Naive thymus-derived CD8-positive, alpha-beta T cell (primary cell): ENCODE data around the gene IQGAP3. TPM values are rescaled to one million over a fixed set of nuclear protein-coding genes. Genes with fewer than 3 reads are reported as not detected.

Source experiments
- ATAC-seq, 2 donors: fragments of 150-1000 bp; cut with Tn5 transposase in 1 of 2; sonication (Bioruptor Pico), chemical (Tn5 transposase) in 1 of 2; 1 replicate in 1 of 2; 2 replicates in 1 of 2; pipeline ENCODE4 v1.10.0; 2021; ENCODE audit warnings: mild to moderate bottlenecking in 2 of 2, moderate library complexity in 2 of 2
- POLR2A ChIA-PET: fragments of 350-600 bp; sonication (Branson Sonifier 250); formaldehyde crosslinking; loops from one replicate; lab custom pipeline; 2021; ENCODE audit warnings: antibody characterized with exemption; lab: Charles Lee
- DNase-seq, 10 donors: peaks; one replicate each; pipeline versions ENCODE4 v3.0.0 to v3.0.0-alpha.2; 2020 to 2022
- H3K27ac Mint-ChIP-seq, 10 donors: one replicate each; pipeline ENCODE4 v1.8.0; 2020 to 2022; ENCODE audit warnings: mild to moderate bottlenecking in 10 of 10, mixed read lengths in 10 of 10, moderate library complexity in 4 of 10, inconsistent platforms in 1 of 10
- H3K27me3 Mint-ChIP-seq, 5 donors: one replicate each; pipeline ENCODE4 v1.8.0; 2021 to 2022; ENCODE audit warnings: mixed read lengths in 5 of 5
- H3K36me3 Mint-ChIP-seq, 3 donors: one replicate each; pipeline ENCODE4 v1.8.0; 2020 to 2022; ENCODE audit warnings: mixed read lengths in 3 of 3, mild to moderate bottlenecking in 2 of 3, inconsistent platforms in 1 of 3
- H3K4me1 Mint-ChIP-seq, 4 donors: one replicate each; pipeline ENCODE4 v1.8.0; 2021 to 2022; ENCODE audit warnings: mixed read lengths in 4 of 4
- H3K4me3 Mint-ChIP-seq, 10 donors: one replicate each; pipeline ENCODE4 v1.8.0; 2020 to 2022; ENCODE audit warnings: mild to moderate bottlenecking in 10 of 10, mixed read lengths in 10 of 10, moderate library complexity in 6 of 10, inconsistent platforms in 1 of 10
- H3K9me3 Mint-ChIP-seq, 9 donors: one replicate each; pipeline ENCODE4 v1.8.0; 2020 to 2022; ENCODE audit warnings: mixed read lengths in 9 of 9, mild to moderate bottlenecking in 3 of 9, inconsistent platforms in 1 of 9, moderate library complexity in 1 of 9
- polyA plus RNA-seq, 3 donors: library from polyadenylated mRNA; unstranded; fragments of 300-500 nt; fragmentation: Illumina TruSeq; gene quantifications; one replicate each; pipeline ENCODE4 v1.2.3, GENCODE V29; 2021
- total RNA-seq, 8 experiments: library from RNA in 2 of 8; stranded (reverse) in 2 of 8; gene quantifications; one replicate each; pipeline ENCODE4 v1.2.3 and lab custom pipeline; 2021 to 2026

Gene IQGAP3
- total and polyA plus RNA-seq, 5 experiments from 2014 or later, result 0.08 TPM; not detected in 4

DNA sequence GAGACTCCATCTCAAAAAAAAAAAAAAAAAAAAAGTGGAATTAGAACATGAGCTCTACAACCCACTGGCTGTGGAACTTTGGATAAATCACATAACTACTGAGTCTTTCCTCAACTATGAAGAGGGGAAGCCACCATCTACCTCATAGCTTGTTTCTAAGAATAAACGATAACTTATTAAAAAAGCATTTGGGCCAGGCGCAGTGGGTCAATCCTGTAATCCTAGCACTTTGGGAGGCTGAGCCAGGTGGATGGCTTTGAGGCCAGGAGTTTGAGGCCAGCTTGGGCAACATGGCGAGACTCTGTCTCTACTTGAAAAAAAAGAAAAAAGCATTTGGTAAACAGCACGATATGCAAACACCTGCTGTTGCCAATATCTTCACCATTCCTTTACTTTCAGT lies 40.0 kb downstream of the IQGAP3 start:
- POLR2A ChIA-PET, result interaction anchor here (1.2 to 1.4 kb wide), 2 partner anchors 12 to 31 kb away, joined by 4 to 7 read pairs; partner anchors contain the start of gene MEF2D
- H3K27me3 Mint-ChIP-seq, result peaks cover 0 to 2% (median 0%) of the 10 kb centered on the region in 5 donors

DNA sequence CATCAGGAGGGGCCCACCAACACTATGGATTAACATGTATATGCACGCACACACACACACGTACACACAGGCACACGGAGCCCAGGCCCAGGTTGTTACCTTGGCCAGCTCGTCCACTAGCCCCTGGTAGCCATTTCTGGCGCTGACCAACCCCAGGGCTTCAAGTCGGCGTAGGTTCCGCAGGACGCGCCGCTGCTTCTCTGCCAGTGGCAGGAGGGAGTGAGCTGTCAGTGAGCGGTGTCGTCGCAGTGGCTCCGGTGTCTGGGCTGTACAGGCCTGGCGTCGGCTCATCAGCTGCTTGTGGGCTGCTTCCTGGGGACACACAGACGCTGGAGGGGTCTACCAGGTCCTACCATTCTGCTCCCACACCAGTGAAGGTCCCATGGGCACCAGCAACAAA lies 42.4 kb downstream of the IQGAP3 start:
- peaks cover 17 to 35% (median 31%) of the 10 kb centered on the region in 4 donors for H3K4me1 Mint-ChIP-seq
- ATAC-seq, result no peak
- H3K27ac Mint-ChIP-seq, result peak overlapping the region in 1 of 10 donors; percentile 68
- POLR2A ChIA-PET, result no interaction called here
- H3K4me3 Mint-ChIP-seq, result no peak overlapping the region
- no peak for DNase-seq
- H3K27me3 Mint-ChIP-seq, result no peaks in the 10 kb centered on the region
- H3K9me3 Mint-ChIP-seq, result no peaks in the 10 kb centered on the region
- H3K36me3 Mint-ChIP-seq, result no peaks in the 10 kb centered on the region

More for the DNA sequence above, 40.0 kb downstream of the IQGAP3 start:
- peaks cover 9 to 18% (median 16%) of the 10 kb centered on the region in 4 donors for H3K4me1 Mint-ChIP-seq
- H3K9me3 Mint-ChIP-seq, result no peaks in the 10 kb centered on the region
- no peaks in the 10 kb centered on the region for H3K36me3 Mint-ChIP-seq
- ATAC-seq (no peak), DNase-seq (no peak)
- peak overlapping the region in 1 of 10 donors; percentile 51 for H3K27ac Mint-ChIP-seq
- H3K4me3 Mint-ChIP-seq, result no peak overlapping the region

DNA sequence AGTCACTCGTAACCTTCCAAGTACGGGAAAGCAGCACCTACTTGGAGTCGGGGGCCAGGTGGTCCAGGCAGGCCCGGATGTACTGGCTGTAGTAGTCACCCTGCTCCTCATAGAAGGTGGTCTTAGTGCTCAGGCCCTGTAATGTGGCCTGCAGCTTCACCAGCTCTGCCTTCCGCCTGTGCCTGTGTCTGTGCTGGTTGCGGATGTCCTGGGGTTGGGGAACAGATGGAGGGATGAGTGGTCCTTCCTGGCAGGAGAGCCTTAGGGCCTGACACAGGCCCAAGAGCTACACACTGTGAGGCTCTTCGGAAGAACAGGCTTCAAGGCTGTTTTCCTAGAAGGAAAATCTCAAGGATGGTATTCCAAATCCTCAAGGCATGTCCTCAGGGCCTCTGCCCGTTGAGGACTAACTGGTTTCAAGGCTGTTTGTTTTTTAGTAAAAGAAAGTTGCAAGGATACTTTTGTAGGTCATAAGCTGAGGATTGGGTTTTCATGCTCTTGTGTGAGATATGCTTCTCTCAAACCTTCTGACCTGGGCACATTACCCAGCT lies 43.4 kb downstream of the IQGAP3 start:
- DNase-seq (no peak), ATAC-seq (no peak)
- Mint-ChIP-seq H3K4me1 (peaks cover 27 to 45% (median 42%) of the 10 kb centered on the region in 4 donors), H3K4me3 (peak overlapping the region in 2 of 10 donors; percentile 18 to 40), H3K27me3 (no peaks in the 10 kb centered on the region), H3K27ac (peak overlapping the region in 3 of 10 donors; percentile 20 to 82 (median 43)), H3K9me3 (no peaks in the 10 kb centered on the region), H3K36me3 (no peaks in the 10 kb centered on the region)
- POLR2A ChIA-PET, result interaction anchor here (0.7 to 2.8 kb wide), 3 partner anchors 27 to 53 kb away, joined by 3 to 22 read pairs (median 3); partner anchors contain the start of gene MEF2D

DNA sequence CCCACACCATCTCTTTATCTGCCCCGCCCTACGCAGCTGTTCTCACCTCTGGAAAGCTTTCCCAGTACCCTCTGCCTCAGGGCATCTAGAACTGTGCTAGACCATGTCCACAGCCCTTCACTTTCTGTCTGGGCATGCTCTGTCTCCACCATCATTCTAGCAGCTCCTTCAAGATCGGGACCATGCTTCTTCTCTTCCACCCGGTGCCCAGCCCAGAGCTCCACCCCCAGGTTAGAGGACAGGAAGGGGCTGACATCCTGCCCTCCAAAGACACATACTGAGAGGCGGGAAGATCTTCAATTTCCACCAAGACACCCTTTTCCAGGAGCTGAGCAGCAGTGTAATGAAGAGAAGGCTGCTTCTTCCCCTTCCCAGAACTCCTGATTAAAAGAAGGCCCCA lies 44.1 kb downstream of the IQGAP3 start:
- Mint-ChIP-seq H3K27ac (peak overlapping the region in 9 of 10 donors; percentile 20 to 86 (median 40)), H3K9me3 (no peaks in the 10 kb centered on the region), H3K4me3 (peak overlapping the region in 9 of 10 donors; percentile 9 to 75 (median 51)), H3K4me1 (peaks cover 29 to 48% (median 46%) of the 10 kb centered on the region in 4 donors), H3K36me3 (no peaks in the 10 kb centered on the region), H3K27me3 (no peaks in the 10 kb centered on the region)
- POLR2A ChIA-PET, result interaction anchor here (0.5 to 2.8 kb wide), 7 partner anchors 21 to 459 kb away, joined by 3 to 22 read pairs (median 4); partner anchors contain the start of gene MEF2D
- peak in 2 of 10 donors; percentile 23 to 26 for DNase-seq
- peak; percentile 47 to 50 for ATAC-seq

DNA sequence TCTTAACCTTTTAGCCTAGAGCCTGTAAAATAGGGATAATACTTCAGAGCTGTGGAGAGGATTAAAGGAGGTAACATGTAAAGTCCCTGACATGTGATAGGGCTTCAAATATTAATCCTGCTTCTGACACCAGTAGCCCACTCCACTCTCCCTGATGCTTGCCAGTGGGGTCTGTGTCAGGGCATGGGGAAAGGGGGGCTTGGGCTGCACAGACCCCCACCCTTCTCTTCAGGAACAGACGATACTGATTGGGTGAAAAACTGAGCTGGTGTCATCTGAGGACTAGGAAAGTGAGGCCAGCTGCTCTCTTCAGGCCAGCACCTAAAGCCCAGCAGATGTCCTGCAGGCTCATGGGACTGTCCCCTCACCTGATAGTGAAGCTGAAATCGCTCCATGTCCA lies 44.8 kb downstream of the IQGAP3 start:
- ATAC-seq (no peak), DNase-seq (no peak)
- H3K4me3 Mint-ChIP-seq, result peak overlapping the region in 1 of 10 donors; percentile 9
- peak overlapping the region in 1 of 10 donors; percentile 38 for H3K27ac Mint-ChIP-seq
- no peaks in the 10 kb centered on the region for H3K27me3 Mint-ChIP-seq
- peaks cover 29 to 48% (median 46%) of the 10 kb centered on the region in 4 donors for H3K4me1 Mint-ChIP-seq
- no peaks in the 10 kb centered on the region for H3K36me3 Mint-ChIP-seq
- no peaks in the 10 kb centered on the region for H3K9me3 Mint-ChIP-seq
- POLR2A ChIA-PET, result interaction anchor here (0.5 to 2.8 kb wide), 6 partner anchors 21 to 459 kb away, joined by 3 to 22 read pairs (median 4); partner anchors contain the start of gene MEF2D

DNA sequence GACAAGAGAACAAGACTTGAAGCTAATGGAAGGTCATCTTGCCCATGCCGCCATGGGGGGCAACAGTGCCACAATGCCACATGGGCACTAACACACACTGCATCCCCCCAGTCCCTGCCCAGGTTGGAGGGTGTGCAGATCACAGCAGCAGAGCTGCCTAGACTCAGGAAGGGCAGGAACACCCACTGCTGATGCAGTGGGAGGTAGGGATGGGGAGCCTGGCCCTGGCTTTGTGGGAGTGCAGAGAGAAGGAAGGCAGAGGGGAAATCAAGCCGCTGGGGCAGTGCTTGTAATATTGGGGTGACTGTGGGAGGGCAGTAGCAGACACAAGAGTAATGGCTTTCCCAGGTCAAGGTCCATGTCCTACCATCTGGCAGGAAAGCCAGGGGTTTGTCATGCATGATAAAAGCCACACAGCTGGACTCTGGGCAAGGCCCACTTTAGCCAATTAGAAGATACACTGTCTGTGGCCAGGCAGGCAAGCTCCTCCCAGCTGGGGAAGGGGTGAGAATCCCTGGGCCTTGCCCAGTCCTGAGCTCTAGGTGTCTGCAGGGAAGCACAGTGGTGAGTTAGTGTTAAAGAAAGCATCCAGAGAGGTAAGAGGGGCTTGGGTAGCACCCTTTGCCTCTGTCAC lies 46.4 kb downstream of the IQGAP3 start:
- POLR2A ChIA-PET, result interaction anchor here (0.7 to 3.0 kb wide), 6 partner anchors 18 to 65 kb away, joined by 3 to 34 read pairs (median 8); partner anchors contain the start of genes MEF2D and NAXE
- DNase-seq (no peak), ATAC-seq (no peak)
- H3K4me3 Mint-ChIP-seq, result peak overlapping the region in 2 of 10 donors; percentile 41 to 64
- no peaks in the 10 kb centered on the region for H3K9me3 Mint-ChIP-seq
- H3K27me3 Mint-ChIP-seq, result no peaks in the 10 kb centered on the region
- H3K36me3 Mint-ChIP-seq, result no peaks in the 10 kb centered on the region
- H3K27ac Mint-ChIP-seq, result peak overlapping the region in 3 of 10 donors; percentile 43 to 51 (median 44)
- peaks cover 29 to 48% (median 46%) of the 10 kb centered on the region in 4 donors for H3K4me1 Mint-ChIP-seq

DNA sequence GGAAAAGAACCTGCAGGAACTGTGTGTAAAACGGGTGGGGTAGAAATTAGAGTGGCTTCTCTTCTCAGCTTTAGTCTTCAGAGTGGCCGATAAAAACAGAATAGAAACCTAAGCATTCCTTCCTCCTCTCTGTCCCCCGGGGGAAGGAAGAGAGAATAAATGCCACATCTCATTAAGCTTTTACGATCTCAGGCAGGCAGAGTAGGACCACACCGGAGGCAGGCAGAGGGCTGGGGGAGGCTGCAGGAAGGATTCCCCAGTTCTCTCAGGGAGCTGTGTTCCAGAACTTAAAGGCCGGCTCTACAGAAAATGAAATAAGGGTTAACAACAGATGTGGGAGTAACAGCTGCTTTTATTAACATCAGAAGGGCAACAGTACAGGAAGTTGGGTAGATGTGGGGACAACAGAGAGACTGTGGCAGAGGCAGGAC lies 47.3 kb downstream of the IQGAP3 start:
- peaks cover 29 to 48% (median 46%) of the 10 kb centered on the region in 4 donors for H3K4me1 Mint-ChIP-seq
- peak in 1 of 10 donors; percentile 13 for DNase-seq
- ATAC-seq, result peak in 1 of 2 donors; percentile 31
- H3K27me3 Mint-ChIP-seq, result no peaks in the 10 kb centered on the region
- H3K4me3 Mint-ChIP-seq, result peak overlapping the region; percentile 21 to 82 (median 67)
- POLR2A ChIA-PET, result interaction anchor here (0.7 to 3.0 kb wide), 9 partner anchors 15 to 77 kb away, joined by 3 to 34 read pairs (median 5); partner anchors contain the start of genes MEF2D and NAXE
- no peaks in the 10 kb centered on the region for H3K9me3 Mint-ChIP-seq
- H3K27ac Mint-ChIP-seq, result peak overlapping the region; percentile 51 to 89 (median 74)
- no peaks in the 10 kb centered on the region for H3K36me3 Mint-ChIP-seq

DNA sequence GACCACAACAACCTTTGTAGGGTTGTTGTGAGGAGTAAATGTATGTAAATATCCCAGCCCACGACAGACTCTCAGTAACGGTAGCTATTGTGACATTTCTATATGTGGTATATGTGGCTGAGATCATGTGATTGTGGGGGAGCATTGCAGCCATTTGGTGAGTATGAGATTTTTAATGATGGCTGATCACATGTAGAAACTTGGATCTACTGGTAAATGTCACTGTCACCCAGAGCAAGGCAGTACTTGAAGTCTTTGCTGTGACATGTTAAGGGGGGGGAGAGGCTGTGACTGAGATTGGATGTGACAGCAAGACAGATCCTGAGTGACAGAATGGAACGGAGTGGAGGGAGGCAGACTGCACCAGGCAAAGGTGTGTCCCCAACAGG lies 47.9 kb downstream of the IQGAP3 start:
- Mint-ChIP-seq H3K27ac (peak overlapping the region; percentile 12 to 89 (median 77)), H3K27me3 (no peaks in the 10 kb centered on the region), H3K4me3 (peak overlapping the region; percentile 64 to 82 (median 72)), H3K4me1 (peaks cover 29 to 48% (median 46%) of the 10 kb centered on the region in 4 donors), H3K9me3 (no peaks in the 10 kb centered on the region), H3K36me3 (no peaks in the 10 kb centered on the region)
- POLR2A ChIA-PET, result interaction anchor here (0.9 to 3.0 kb wide), 6 partner anchors 16 to 33 kb away, joined by 3 to 34 read pairs (median 10); partner anchors contain the start of gene MEF2D
- peak in 5 of 10 donors; percentile 13 to 62 (median 40) for DNase-seq
- peak; percentile 69 to 77 for ATAC-seq

DNA sequence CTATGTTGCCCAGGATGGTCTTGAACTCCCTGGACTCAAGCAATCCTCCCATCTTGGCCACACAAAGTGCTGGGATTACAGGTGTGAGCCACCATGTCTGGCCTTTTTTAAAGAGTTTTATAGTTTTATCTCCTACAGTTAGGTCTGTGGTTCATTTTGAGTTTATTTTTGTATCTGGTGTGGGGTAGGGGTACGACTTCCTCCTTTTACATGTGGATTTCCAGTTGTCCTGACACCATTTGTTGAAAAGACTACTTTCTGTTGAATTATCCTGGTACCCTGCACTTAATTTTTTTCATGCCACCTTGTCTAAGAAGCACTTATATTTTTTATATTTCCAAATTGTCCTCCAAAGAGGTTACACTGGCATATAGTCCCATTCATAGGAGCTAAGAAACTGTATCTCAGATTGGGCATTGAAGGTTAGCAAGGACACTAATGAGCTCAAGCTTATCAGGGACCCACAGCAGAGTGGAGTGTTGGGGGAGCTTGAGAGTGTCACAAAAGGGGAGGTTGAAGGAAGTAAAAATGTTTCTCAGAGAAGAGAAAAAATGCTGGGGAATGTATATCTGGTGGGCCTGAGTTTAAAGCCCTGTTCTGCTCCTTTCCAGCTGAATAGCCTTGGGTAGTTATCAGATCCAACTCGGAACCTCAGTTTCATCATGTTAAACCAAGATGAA lies 48.4 kb downstream of the IQGAP3 start:
- peak in 1 of 2 donors; percentile 33 for ATAC-seq
- Mint-ChIP-seq H3K27ac (peak overlapping the region in 9 of 10 donors; percentile 51 to 89 (median 79)), H3K4me3 (peak overlapping the region in 9 of 10 donors; percentile 64 to 82 (median 76)), H3K9me3 (no peaks in the 10 kb centered on the region), H3K27me3 (no peaks in the 10 kb centered on the region), H3K4me1 (peaks cover 29 to 46% (median 45%) of the 10 kb centered on the region in 4 donors), H3K36me3 (no peaks in the 10 kb centered on the region)
- no peak for DNase-seq
- POLR2A ChIA-PET, result interaction anchor here (0.9 to 3.0 kb wide), 4 partner anchors 15 to 32 kb away, joined by 3 to 34 read pairs (median 12); partner anchors contain the start of gene MEF2D

DNA sequence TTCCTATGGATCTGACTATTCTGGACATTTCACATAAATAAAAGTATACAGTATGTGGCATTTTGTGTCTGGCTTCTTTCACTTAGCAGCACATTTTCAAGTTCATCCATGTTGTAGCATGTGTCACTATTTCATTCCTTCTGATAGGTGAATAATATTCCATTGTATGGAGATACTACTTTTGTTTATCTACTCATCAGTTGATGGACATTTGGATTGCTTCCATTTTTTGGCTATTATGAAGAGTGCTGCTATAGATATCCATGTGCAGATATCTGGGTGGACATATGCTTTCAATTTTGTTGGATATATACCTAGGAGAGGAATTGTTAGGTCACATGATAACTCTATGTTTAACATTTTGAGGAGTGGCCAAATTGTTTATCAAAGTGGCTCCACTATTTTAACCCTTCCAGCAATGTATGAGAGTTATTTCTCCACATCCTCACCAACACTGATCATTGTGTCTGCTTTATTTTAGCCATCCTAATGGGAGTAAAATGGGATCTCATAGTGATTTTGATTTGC lies 49.9 kb downstream of the IQGAP3 start:
- Mint-ChIP-seq H3K27ac (no peak overlapping the region), H3K4me1 (peaks cover 22 to 32% (median 30%) of the 10 kb centered on the region in 4 donors), H3K4me3 (no peak overlapping the region), H3K36me3 (no peaks in the 10 kb centered on the region), H3K9me3 (no peaks in the 10 kb centered on the region), H3K27me3 (no peaks in the 10 kb centered on the region)
- DNase-seq (no peak), ATAC-seq (no peak)
- POLR2A ChIA-PET, result interaction anchor here (0.8 to 1.2 kb wide), 2 partner anchors 18 to 22 kb away, joined by 3 to 4 read pairs; partner anchors contain the start of gene MEF2D

DNA sequence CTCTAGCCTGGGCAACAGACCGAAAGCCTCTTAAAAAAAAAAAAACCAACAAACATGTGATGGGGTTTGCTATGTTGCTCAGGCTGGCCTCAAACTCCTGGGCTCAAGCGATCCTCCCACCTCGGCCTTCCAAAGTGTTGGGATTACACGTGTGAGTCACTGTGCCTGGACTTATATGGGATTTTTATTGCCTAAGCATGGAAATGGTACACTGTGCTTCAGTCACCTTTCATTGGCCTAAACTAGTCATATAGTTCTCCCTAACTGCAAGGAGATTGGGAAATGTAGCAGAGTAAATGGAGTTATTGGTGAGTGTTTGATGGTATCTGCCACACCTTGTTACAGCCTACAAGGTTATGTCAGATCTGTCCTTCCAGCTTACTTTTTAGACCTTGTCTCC lies 54.6 kb downstream of the IQGAP3 start:
- H3K4me3 Mint-ChIP-seq, result no peak overlapping the region
- no peaks in the 10 kb centered on the region for H3K9me3 Mint-ChIP-seq
- H3K36me3 Mint-ChIP-seq, result no peaks in the 10 kb centered on the region
- ATAC-seq (no peak), DNase-seq (no peak)
- H3K27ac Mint-ChIP-seq, result no peak overlapping the region
- H3K27me3 Mint-ChIP-seq, result no peaks in the 10 kb centered on the region
- peaks cover 0 to 2% (median 0%) of the 10 kb centered on the region in 4 donors for H3K4me1 Mint-ChIP-seq
- POLR2A ChIA-PET, result interaction anchor here (0.6 to 5.1 kb wide), 5 partner anchors 13 to 96 kb away, joined by 3 to 21 read pairs (median 4); no protein-coding TSS in a partner anchor
